ENCODE data around the gene ALDH4A1. TPM values are rescaled to one million over a fixed set of nuclear protein-coding genes. Genes with fewer than 3 reads are reported as not detected.

ALDH4A1 gene
- total and polyA plus RNA-seq, 4 donors = 4.8 to 12.7 (median 9.5) TPM

GRCh38 chr1:18908911-18909771, 6.8 kb upstream of the ALDH4A1 start:
- Histone ChIP-seq H3K4me1 (ENCODE audit: control insufficient read depth in 1 of 2, insufficient read depth in 2 of 2, low read length in 2 of 2) (peaks cover 0 to 2% of the 10 kb centered on the region in 2 donors), H3K9me3 (ENCODE audit: control insufficient read depth, low read length) (no peaks in the 10 kb centered on the region), H3K27ac (ENCODE audit: low read depth in 1 of 2, low read length in 2 of 2) (no peak overlapping the region), H3K4me3 (ENCODE audit: low read length in 2 of 2) (no peak overlapping the region), H3K36me3 (ENCODE audit: control insufficient read depth in 1 of 2, insufficient read depth in 2 of 2, low read length in 1 of 2) (peaks cover 0 to 3% of the 10 kb centered on the region in 2 donors), H3K27me3 (ENCODE audit: control insufficient read depth in 1 of 2, insufficient read depth in 2 of 2, low read length in 1 of 2) (no peaks in the 10 kb centered on the region)
- intact Hi-C loops (cut with DNase I) = loop anchor here in 1 of 2 donors (5.0 kb wide), 2 partner anchors 43 to 183 kb away; no protein-coding TSS in a partner anchor
- WGBS, 2 donors = 79 to 81% methylated on average over 17 of the region's 17 CpGs
- DNase-seq (no peak), ATAC-seq (ENCODE audit: low FRiP score) (no peak)

GRCh38 chr1:18907917-18908845, 5.8 kb upstream of the ALDH4A1 start:
- Histone ChIP-seq H3K36me3 (ENCODE audit: control insufficient read depth in 1 of 2, insufficient read depth in 2 of 2, low read length in 1 of 2) (peaks cover 0 to 3% of the 10 kb centered on the region in 2 donors), H3K4me3 (ENCODE audit: low read length in 2 of 2) (no peak overlapping the region), H3K27me3 (ENCODE audit: control insufficient read depth in 1 of 2, insufficient read depth in 2 of 2, low read length in 1 of 2) (no peaks in the 10 kb centered on the region), H3K4me1 (ENCODE audit: control insufficient read depth in 1 of 2, insufficient read depth in 2 of 2, low read length in 2 of 2) (peaks cover 0 to 2% of the 10 kb centered on the region in 2 donors), H3K9me3 (ENCODE audit: control insufficient read depth, low read length) (no peaks in the 10 kb centered on the region), H3K27ac (ENCODE audit: low read depth in 1 of 2, low read length in 2 of 2) (peak overlapping the region in 1 of 2 donors; percentile 6)
- peak in 1 of 2 donors; percentile 66 for DNase-seq
- intact Hi-C loops (cut with DNase I) = loop anchor here in 1 of 2 donors (2.0 to 5.0 kb wide), 3 partner anchors 44 to 184 kb away; no protein-coding TSS in a partner anchor
- ATAC-seq (ENCODE audit: low FRiP score) = no peak
- WGBS, 2 donors = 66 to 69% methylated on average over 22 of the region's 22 CpGs

GRCh38 chr1:18907021-18907916, 4.9 kb upstream of the ALDH4A1 start:
- H3K27me3 ChIP-seq (ENCODE audit: control insufficient read depth in 1 of 2, insufficient read depth in 2 of 2, low read length in 1 of 2) = no peaks in the 10 kb centered on the region
- H3K27ac ChIP-seq (ENCODE audit: low read depth in 1 of 2, low read length in 2 of 2) = peak overlapping the region in 1 of 2 donors; percentile 52
- WGBS, 2 donors = 31 to 33% methylated on average over 16 of the region's 16 CpGs
- no peak overlapping the region for H3K4me3 ChIP-seq (ENCODE audit: low read length in 2 of 2)
- intact Hi-C loops (cut with DNase I) = loop anchor here in 1 of 2 donors (2.0 to 5.0 kb wide), 3 partner anchors 45 to 185 kb away; no protein-coding TSS in a partner anchor
- ATAC-seq (ENCODE audit: low FRiP score) = peak; percentile 58
- H3K36me3 ChIP-seq (ENCODE audit: control insufficient read depth in 1 of 2, insufficient read depth in 2 of 2, low read length in 1 of 2) = peaks cover 0 to 3% of the 10 kb centered on the region in 2 donors
- peaks cover 0 to 2% of the 10 kb centered on the region in 2 donors for H3K4me1 ChIP-seq (ENCODE audit: control insufficient read depth in 1 of 2, insufficient read depth in 2 of 2, low read length in 2 of 2)
- peak; percentile 84 to 87 for DNase-seq
- no peaks in the 10 kb centered on the region for H3K9me3 ChIP-seq (ENCODE audit: control insufficient read depth, low read length)

- Histone ChIP-seq H3K9me3 (ENCODE audit: control insufficient read depth, low read length) (no peaks in the 10 kb centered on the region), H3K4me1 (ENCODE audit: control insufficient read depth in 1 of 2, insufficient read depth in 2 of 2, low read length in 2 of 2) (peaks cover 0 to 2% of the 10 kb centered on the region in 2 donors), H3K27me3 (ENCODE audit: control insufficient read depth in 1 of 2, insufficient read depth in 2 of 2, low read length in 1 of 2) (no peaks in the 10 kb centered on the region), H3K4me3 (ENCODE audit: low read length in 2 of 2) (peak overlapping the region; percentile 23 to 42), H3K27ac (ENCODE audit: low read depth in 1 of 2, low read length in 2 of 2) (peak overlapping the region; percentile 12 to 71), H3K36me3 (ENCODE audit: control insufficient read depth in 1 of 2, insufficient read depth in 2 of 2, low read length in 1 of 2) (no peaks in the 10 kb centered on the region)
- ATAC-seq (ENCODE audit: low FRiP score) = no peak
- DNase-seq = no peak
- 26 to 29% methylated on average over 8 of the region's 8 CpGs for WGBS, 2 donors
- intact Hi-C loops (cut with DNase I) = loop anchor here (5.0 kb wide), 2 partner anchors 174 to 189 kb away; no protein-coding TSS in a partner anchor
Observed at GRCh38 chr1:18903291-18903756, 969 bp upstream of the ALDH4A1 start.

GRCh38 chr1:18901952-18902522, 318 bp downstream of the ALDH4A1 start:
- H3K27me3 ChIP-seq (ENCODE audit: control insufficient read depth in 1 of 2, insufficient read depth in 2 of 2, low read length in 1 of 2) = no peaks in the 10 kb centered on the region
- no peaks in the 10 kb centered on the region for H3K9me3 ChIP-seq (ENCODE audit: control insufficient read depth, low read length)
- WGBS, 2 donors = 0 to 1% methylated on average over 33 to 44 of the region's 44 CpGs
- intact Hi-C loops (cut with DNase I) = loop anchor here (5.0 kb wide), 2 partner anchors 175 to 190 kb away; no protein-coding TSS in a partner anchor
- H3K36me3 ChIP-seq (ENCODE audit: control insufficient read depth in 1 of 2, insufficient read depth in 2 of 2, low read length in 1 of 2) = no peaks in the 10 kb centered on the region
- H3K4me1 ChIP-seq (ENCODE audit: control insufficient read depth in 1 of 2, insufficient read depth in 2 of 2, low read length in 2 of 2) = no peaks in the 10 kb centered on the region
- H3K4me3 ChIP-seq (ENCODE audit: low read length in 2 of 2) = peak overlapping the region; percentile 57 to 82
- peak overlapping the region in 1 of 2 donors; percentile 60 for H3K27ac ChIP-seq (ENCODE audit: low read depth in 1 of 2, low read length in 2 of 2)
- ATAC-seq (ENCODE audit: low FRiP score) (no peak), DNase-seq (no peak)

GRCh38 chr1:18901147-18901951, 1.0 kb downstream of the ALDH4A1 start:
- Histone ChIP-seq H3K27ac (ENCODE audit: low read depth in 1 of 2, low read length in 2 of 2) (no peak overlapping the region), H3K36me3 (ENCODE audit: control insufficient read depth in 1 of 2, insufficient read depth in 2 of 2, low read length in 1 of 2) (no peaks in the 10 kb centered on the region), H3K27me3 (ENCODE audit: control insufficient read depth in 1 of 2, insufficient read depth in 2 of 2, low read length in 1 of 2) (no peaks in the 10 kb centered on the region), H3K4me1 (ENCODE audit: control insufficient read depth in 1 of 2, insufficient read depth in 2 of 2, low read length in 2 of 2) (no peaks in the 10 kb centered on the region), H3K9me3 (ENCODE audit: control insufficient read depth, low read length) (no peaks in the 10 kb centered on the region), H3K4me3 (ENCODE audit: low read length in 2 of 2) (peak overlapping the region; percentile 57 to 82)
- intact Hi-C loops (cut with DNase I) = loop anchor here (5.0 kb wide), 2 partner anchors 176 to 191 kb away; no protein-coding TSS in a partner anchor
- ATAC-seq (ENCODE audit: low FRiP score) (no peak), DNase-seq (no peak)
- WGBS, 2 donors = 39 to 46% methylated on average over 9 of the region's 9 CpGs

- H3K4me1 ChIP-seq (ENCODE audit: control insufficient read depth in 1 of 2, insufficient read depth in 2 of 2, low read length in 2 of 2) = no peaks in the 10 kb centered on the region
- ATAC-seq (ENCODE audit: low FRiP score) (no peak), DNase-seq (no peak)
- H3K4me3 ChIP-seq (ENCODE audit: low read length in 2 of 2) = no peak overlapping the region
- no peaks in the 10 kb centered on the region for H3K9me3 ChIP-seq (ENCODE audit: control insufficient read depth, low read length)
- H3K27ac ChIP-seq (ENCODE audit: low read depth in 1 of 2, low read length in 2 of 2) = no peak overlapping the region
- no peaks in the 10 kb centered on the region for H3K36me3 ChIP-seq (ENCODE audit: control insufficient read depth in 1 of 2, insufficient read depth in 2 of 2, low read length in 1 of 2)
- no peaks in the 10 kb centered on the region for H3K27me3 ChIP-seq (ENCODE audit: control insufficient read depth in 1 of 2, insufficient read depth in 2 of 2, low read length in 1 of 2)
- intact Hi-C loops (cut with DNase I) = loop anchor here (5.0 kb wide), 2 partner anchors 177 to 192 kb away; no protein-coding TSS in a partner anchor
- 88% methylated on average over 10 of the region's 10 CpGs for WGBS, 2 donors
Observed at GRCh38 chr1:18900303-18900841, 2.0 kb downstream of the ALDH4A1 start.
